ENCODE data around the gene ANKRD61.
"Not testable (repeated sequence)": the region's sequence is repeated elsewhere in the genome, so short reads cannot be mapped to it uniquely, and the experiment has no call there.

Gene ANKRD61

DNA sequence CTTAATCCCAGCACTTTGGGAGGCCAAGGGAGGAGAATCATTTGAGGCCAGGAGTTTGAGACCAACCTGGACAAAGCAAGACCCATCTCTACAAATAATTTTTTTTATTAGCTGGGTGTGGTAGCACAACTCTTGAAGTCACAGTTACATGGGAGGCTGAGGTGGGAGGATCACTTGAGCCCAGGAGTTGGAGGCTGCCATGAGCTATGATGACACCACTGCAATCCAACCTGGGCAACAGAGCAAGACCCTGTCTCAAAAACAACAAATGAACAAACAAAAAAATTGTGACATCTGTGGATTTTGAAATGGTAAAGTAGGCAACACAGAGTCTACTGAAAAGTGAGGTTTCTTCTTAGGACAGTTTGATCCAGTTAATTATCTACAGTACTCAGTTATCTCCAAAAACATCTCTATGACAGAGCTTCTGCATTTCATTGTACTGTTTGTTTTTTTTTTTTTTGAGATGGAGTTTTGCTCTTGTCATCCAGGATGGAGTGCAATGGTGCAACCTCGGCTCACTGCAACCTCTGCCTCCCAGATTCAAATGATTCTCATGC is 3.3 kb upstream of the ANKRD61 start:
- DNase-seq (ENCODE audit: low read depth, low spot score) = no peak
- no peak overlapping the region for H3K4me3 ChIP-seq (ENCODE audit: low read length)

- no peak overlapping the region for H3K4me3 ChIP-seq (ENCODE audit: low read length)
- no peak for DNase-seq (ENCODE audit: low read depth, low spot score)
Measured at GRCh38 chr7:6028563-6028962, 2.6 kb upstream of the ANKRD61 start.

GRCh38 chr7:6031567-6031966 is 391 bp downstream of the ANKRD61 start:
- no peak for DNase-seq (ENCODE audit: low read depth, low spot score)

GRCh38 chr7:6032167-6032566 is 991 bp downstream of the ANKRD61 start:
- no peak overlapping the region for H3K4me3 ChIP-seq (ENCODE audit: low read length)
- DNase-seq (ENCODE audit: low read depth, low spot score) = no peak

More at GRCh38 chr7:6031567-6031966, 391 bp downstream of the ANKRD61 start:
- H3K4me3 ChIP-seq (ENCODE audit: low read length) = no peak overlapping the region

DNA sequence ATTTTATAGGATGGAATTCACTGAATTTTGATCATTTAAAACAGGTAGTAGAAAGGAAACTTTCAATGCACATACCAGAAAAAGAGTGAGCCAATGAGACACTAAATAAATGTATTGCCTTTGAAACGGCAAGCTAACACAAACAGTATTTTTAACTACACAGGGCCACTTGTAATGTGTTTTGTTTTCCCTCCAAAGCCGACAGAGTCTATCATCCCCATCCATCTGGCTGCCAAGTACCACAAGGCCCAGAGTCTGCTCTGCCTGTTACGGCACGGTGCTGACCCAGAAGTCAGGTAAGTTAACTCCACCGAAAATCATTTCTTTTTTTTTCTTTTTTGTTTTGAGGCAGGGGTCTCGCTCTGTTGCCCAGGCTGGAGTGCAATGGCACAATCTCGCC is 1.5 kb downstream of the ANKRD61 start:
- H3K4me3 ChIP-seq (ENCODE audit: low read length) = no peak overlapping the region
- no peak for DNase-seq (ENCODE audit: low read depth, low spot score)

- no peak overlapping the region for H3K4me3 ChIP-seq (ENCODE audit: low read length)
- no peak for DNase-seq (ENCODE audit: low read depth, low spot score)
Measured at GRCh38 chr7:6035165-6035564, 4.0 kb downstream of the ANKRD61 start.

- no peak for DNase-seq (ENCODE audit: low read depth, low spot score)
- no peak overlapping the region for H3K4me3 ChIP-seq (ENCODE audit: low read length)
Measured at GRCh38 chr7:6035686-6036085, 4.5 kb downstream of the ANKRD61 start.

GRCh38 chr7:6049780-6050179 is 18.6 kb downstream of the ANKRD61 start:
- H3K4me3 ChIP-seq (ENCODE audit: low read length) = no peak overlapping the region
- no peak for DNase-seq (ENCODE audit: low read depth, low spot score)

GRCh38 chr7:6051185-6051584 is 20.0 kb downstream of the ANKRD61 start:
- not testable (repeated sequence) for DNase-seq (ENCODE audit: low read depth, low spot score); H3K4me3 ChIP-seq (ENCODE audit: low read length)

- H3K4me3 ChIP-seq (ENCODE audit: low read length) = no peak overlapping the region
- no peak for DNase-seq (ENCODE audit: low read depth, low spot score)
Measured at GRCh38 chr7:6056616-6057015, 25.4 kb downstream of the ANKRD61 start.

DNA sequence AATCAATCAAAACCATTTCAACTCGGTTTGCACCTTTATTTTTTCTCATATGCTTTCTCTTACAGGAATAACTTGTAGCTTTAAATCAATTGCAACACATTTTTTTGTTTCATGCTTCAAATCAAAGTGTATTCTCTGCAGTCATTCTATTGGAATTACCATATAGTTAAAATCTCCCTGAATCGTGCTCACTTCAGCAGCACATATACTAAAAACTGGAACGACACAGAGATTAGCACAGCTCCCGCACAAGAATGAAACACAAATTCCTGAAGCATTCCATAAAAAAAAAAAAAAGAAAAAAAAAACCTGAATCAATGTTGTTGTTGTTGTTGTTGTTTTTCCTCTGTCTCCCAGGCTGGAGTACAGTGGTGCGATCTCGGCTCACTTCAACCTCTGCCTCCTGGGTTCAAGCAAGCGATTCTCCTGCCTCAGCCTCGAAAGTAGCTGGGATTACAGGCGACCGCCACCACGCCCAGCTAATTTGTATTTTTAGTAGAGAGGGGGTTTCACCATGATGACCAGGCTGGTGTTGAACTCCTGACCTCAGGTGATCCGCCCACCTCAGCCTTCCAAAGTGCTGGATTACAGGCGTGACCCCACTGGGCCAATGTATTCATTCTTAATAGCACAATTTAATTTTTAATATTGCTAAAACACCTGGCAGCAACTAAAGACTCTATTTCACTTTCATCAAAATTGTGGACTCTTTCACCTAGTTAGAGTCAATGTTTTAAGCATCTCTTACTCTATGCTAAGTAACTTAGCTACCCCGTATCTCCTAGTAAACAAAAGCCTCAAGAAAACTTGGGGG is 26.3 kb downstream of the ANKRD61 start:
- H3K4me3 ChIP-seq (ENCODE audit: low read length) = peak overlapping the region; percentile 70
- no peak for DNase-seq (ENCODE audit: low read depth, low spot score)

DNA sequence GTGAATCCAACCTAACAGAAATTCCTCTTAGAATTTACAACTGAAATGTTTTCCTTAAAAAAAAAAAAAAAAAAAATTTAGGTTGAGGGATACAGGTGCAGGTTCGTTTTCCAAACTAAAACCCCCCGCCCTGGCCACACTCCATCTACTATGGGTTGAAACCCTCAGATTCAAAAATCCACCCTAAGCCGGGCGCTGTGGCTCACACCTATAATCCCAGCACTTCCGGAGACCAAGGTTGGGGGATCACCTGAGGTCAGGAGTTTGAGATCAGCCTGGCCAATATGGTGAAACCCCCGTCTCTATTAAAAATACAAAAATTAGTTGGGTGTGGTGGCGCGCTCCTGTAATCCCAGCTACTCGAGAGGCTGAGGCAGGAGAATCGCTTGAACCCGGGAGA is 28.8 kb downstream of the ANKRD61 start:
- not testable (repeated sequence) for DNase-seq (ENCODE audit: low read depth, low spot score); H3K4me3 ChIP-seq (ENCODE audit: low read length)

DNA sequence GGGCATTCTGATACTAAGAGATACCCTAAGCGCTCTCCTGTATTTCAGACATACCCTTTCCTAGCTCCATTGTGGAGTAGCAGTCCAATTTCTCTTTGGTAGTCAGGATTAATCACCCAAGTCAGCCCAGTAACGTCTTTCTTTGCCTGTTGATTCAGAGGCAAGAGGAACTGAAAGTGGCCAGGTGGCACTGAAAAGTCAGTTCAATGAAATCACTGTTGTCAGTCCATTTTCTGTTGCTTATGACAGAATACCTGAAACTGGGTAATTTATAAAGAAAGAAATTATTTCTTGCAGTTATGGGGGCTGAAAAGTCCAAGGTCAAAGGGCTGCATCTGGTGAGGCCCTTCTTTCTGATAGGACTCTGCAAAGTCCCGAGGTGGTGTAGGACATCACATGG is 40.2 kb downstream of the ANKRD61 start:
- DNase-seq (ENCODE audit: low read depth, low spot score) = no peak
- no peak overlapping the region for H3K4me3 ChIP-seq (ENCODE audit: low read length)

- H3K4me3 ChIP-seq (ENCODE audit: low read length) = no peak overlapping the region
- no peak for DNase-seq (ENCODE audit: low read depth, low spot score)
Measured at GRCh38 chr7:6074612-6075380, 43.6 kb downstream of the ANKRD61 start.

DNA sequence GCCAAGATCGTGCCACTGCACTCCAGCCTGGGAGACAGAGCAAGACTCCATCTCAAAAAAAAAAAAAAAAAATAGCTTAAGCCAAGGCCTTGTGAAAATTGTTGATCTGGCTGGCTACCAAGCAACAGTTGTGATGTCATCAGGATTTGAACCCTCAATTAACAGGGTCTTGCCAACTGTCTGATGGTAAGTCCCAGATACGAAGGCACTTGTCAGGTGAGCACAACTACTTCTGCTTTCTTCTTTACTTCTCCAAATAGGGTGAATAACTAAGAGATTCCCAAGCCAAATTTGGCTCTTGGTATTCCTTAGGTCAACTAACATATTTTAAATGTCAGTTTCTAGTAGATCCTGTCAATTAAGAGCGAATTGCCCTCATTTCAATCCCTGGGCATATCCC is 47.4 kb downstream of the ANKRD61 start:
- DNase-seq (ENCODE audit: low read depth, low spot score) = no peak
- H3K4me3 ChIP-seq (ENCODE audit: low read length) = no peak overlapping the region

- H3K4me3 ChIP-seq (ENCODE audit: low read length); DNase-seq (ENCODE audit: low read depth, low spot score): not testable (repeated sequence)
Measured at GRCh38 chr7:6083047-6083446, 51.9 kb downstream of the ANKRD61 start.

All from Jurkat, Clone E6-1 (cell line).